Peyer's patch (tissue), 4 donors: ENCODE data around the gene DZIP3. TPM values are rescaled to one million over a fixed set of nuclear protein-coding genes. Genes with fewer than 3 reads are reported as not detected.

ENCODE experiments used
- DNase-seq, 3 donors: peaks; one replicate each; pipeline ENCODE4 v3.0.0-alpha.2; 2017 to 2019
- H3K27ac ChIP-seq, 4 donors: fragments of 200-600 bp; sonication (generic); one replicate each; pipeline ENCODE4 v1.5.1; 2016 to 2019
- H3K27me3 ChIP-seq, 2 donors: fragments of 200-600 bp; sonication (generic); one replicate each; pipeline ENCODE4 v1.5.1; 2019
- H3K36me3 ChIP-seq, 3 donors: fragments of 200-600 bp; sonication (generic); one replicate each; pipeline ENCODE4 v1.5.1; 2016 to 2019
- H3K4me1 ChIP-seq, 4 donors: fragments of 200-600 bp; sonication (generic); one replicate each; pipeline ENCODE4 v1.5.1; 2016 to 2019
- H3K4me3 ChIP-seq, 4 donors: fragments of 200-600 bp; sonication (generic); 1 replicate in 3 of 4; 2 replicates in 1 of 4; pipeline ENCODE4 v1.5.1; 2016 to 2019; ENCODE audit warnings: mild to moderate bottlenecking in 1 of 4
- H3K9me3 ChIP-seq, 4 donors: fragments of 200-600 bp; sonication (generic); one replicate each; pipeline ENCODE4 v1.5.1; 2016 to 2019; ENCODE audit warnings: mild to moderate bottlenecking in 1 of 4
- POLR2A ChIP-seq, 2 donors: fragments of 450-650 bp; IDR thresholded peaks; one replicate each; pipeline ENCODE4 v1.5.1; 2017; ENCODE audit warnings: antibody characterized with exemption in 2 of 2, mild to moderate bottlenecking in 2 of 2, moderate library complexity in 2 of 2
- total RNA-seq, 4 donors: library from RNA; depleted of rRNA; stranded (reverse); fragments of >200 nt; gene quantifications; one replicate each; pipeline ENCODE4 v1.1.0, GENCODE V29; 2016
- TF ChIP-seq, protein P1 (sequence below), 6 experiments: fragments of 450-650 bp in 4 of 6; fragments of 200-600 bp in 2 of 6; sonication (generic) in 1 of 6; IDR thresholded peaks; one replicate each; pipeline ENCODE4 v1.5.1; 2017 to 2019; ENCODE audit warnings: antibody characterized with exemption in 6 of 6, mild to moderate bottlenecking in 3 of 6, moderate library complexity in 1 of 6

Gene DZIP3
- total RNA-seq, 4 donors from 2014 or later: 4.6 to 21.5 (median 5.9) TPM

DNA sequence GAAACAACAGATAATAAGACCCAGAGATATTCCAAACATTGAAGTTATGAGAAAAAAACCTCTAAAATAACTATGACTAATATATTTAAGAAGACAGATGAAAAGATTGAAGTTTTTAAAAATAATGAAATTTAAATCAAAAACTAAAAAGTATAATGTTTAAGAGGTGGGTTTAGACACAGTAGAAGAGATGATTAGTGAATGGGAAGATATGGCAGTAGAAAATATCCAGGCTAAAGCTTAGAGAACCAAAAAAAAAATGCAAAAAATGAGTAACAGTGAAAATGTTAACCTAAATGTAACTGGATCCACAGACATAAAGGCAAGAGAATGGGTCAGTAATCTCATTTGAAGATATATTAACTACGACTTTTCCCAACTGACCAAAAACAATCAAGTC is 115.5 kb downstream of the DZIP3 start:
- no peaks in the 10 kb centered on the region for H3K4me1 ChIP-seq
- DNase-seq: no peak
- H3K36me3 ChIP-seq: no peaks in the 10 kb centered on the region
- TF ChIP-seq, protein P1, sequence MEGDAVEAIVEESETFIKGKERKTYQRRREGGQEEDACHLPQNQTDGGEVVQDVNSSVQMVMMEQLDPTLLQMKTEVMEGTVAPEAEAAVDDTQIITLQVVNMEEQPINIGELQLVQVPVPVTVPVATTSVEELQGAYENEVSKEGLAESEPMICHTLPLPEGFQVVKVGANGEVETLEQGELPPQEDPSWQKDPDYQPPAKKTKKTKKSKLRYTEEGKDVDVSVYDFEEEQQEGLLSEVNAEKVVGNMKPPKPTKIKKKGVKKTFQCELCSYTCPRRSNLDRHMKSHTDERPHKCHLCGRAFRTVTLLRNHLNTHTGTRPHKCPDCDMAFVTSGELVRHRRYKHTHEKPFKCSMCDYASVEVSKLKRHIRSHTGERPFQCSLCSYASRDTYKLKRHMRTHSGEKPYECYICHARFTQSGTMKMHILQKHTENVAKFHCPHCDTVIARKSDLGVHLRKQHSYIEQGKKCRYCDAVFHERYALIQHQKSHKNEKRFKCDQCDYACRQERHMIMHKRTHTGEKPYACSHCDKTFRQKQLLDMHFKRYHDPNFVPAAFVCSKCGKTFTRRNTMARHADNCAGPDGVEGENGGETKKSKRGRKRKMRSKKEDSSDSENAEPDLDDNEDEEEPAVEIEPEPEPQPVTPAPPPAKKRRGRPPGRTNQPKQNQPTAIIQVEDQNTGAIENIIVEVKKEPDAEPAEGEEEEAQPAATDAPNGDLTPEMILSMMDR (IDR thresholded peaks at IDR 0.05): no peak
- no peak for TF ChIP-seq POLR2A (IDR thresholded peaks at IDR 0.05)
- H3K4me3 ChIP-seq: no peak overlapping the region
- no peak overlapping the region for H3K27ac ChIP-seq
- peaks cover 0 to 12% (median 0%) of the 10 kb centered on the region in 4 donors for H3K9me3 ChIP-seq
- no peaks in the 10 kb centered on the region for H3K27me3 ChIP-seq

GRCh38 chr3:108713009-108713516 is 123.5 kb downstream of the DZIP3 start:
- no peak for TF ChIP-seq POLR2A (IDR thresholded peaks at IDR 0.05)
- TF ChIP-seq, protein P1 (IDR thresholded peaks at IDR 0.05): no peak

DNA sequence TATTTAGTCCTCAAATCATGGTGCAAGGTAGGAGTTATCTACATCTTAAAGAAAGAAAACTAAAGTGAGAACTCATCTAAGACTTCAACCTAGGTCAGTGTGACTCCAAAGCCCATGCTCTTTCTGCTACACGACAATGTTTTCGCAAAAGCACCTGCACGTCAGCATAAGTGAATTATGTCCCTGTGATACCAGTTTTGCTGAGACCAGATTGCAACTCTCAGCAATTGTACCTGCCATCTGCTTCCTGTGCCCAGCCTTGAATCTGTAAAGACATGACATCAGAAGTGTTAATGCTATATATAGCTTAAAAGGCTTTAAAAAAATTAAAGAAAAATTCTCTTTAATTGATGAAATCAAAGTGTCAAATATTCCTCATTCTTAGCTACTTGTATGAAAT is 124.3 kb downstream of the DZIP3 start:
- Histone ChIP-seq H3K36me3 (no peaks in the 10 kb centered on the region), H3K4me1 (no peaks in the 10 kb centered on the region), H3K27me3 (no peaks in the 10 kb centered on the region), H3K27ac (no peak overlapping the region), H3K4me3 (no peak overlapping the region), H3K9me3 (no peaks in the 10 kb centered on the region)
- no peak for TF ChIP-seq POLR2A (IDR thresholded peaks at IDR 0.05)
- DNase-seq: no peak

More at GRCh38 chr3:108713009-108713516, 123.5 kb downstream of the DZIP3 start:
- no peaks in the 10 kb centered on the region for H3K9me3 ChIP-seq
- no peaks in the 10 kb centered on the region for H3K4me1 ChIP-seq
- H3K27ac ChIP-seq: no peak overlapping the region
- H3K4me3 ChIP-seq: no peak overlapping the region
- no peaks in the 10 kb centered on the region for H3K27me3 ChIP-seq
- DNase-seq: no peak
- no peaks in the 10 kb centered on the region for H3K36me3 ChIP-seq

DNA sequence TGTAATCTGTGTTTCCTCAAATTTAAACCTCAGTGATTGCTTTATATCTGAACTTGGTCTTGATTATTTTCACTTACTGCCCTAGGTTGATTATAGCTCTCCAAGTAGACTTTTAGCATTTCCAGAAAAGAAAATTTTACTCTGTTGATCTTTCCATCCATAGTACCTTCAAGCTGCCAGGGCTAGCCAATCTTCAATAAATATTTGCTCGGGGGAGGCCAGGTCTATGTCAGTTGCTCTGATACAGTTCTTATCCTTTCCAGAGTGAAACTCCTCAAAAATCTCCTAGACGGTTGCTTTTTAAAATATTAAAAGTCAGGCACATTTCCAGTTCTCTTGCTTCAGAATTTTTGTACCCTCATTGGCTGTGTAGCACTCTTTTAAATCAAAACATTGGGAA is 128.9 kb downstream of the DZIP3 start:
- no peaks in the 10 kb centered on the region for H3K9me3 ChIP-seq
- no peaks in the 10 kb centered on the region for H3K36me3 ChIP-seq
- TF ChIP-seq, protein P1 (IDR thresholded peaks at IDR 0.05): no peak
- no peak for TF ChIP-seq POLR2A (IDR thresholded peaks at IDR 0.05)
- H3K4me1 ChIP-seq: no peaks in the 10 kb centered on the region
- no peak for DNase-seq
- H3K4me3 ChIP-seq: no peak overlapping the region
- no peaks in the 10 kb centered on the region for H3K27me3 ChIP-seq
- H3K27ac ChIP-seq: no peak overlapping the region

- no peak for TF ChIP-seq POLR2A (IDR thresholded peaks at IDR 0.05)
- TF ChIP-seq, protein P1 (IDR thresholded peaks at IDR 0.05): no peak
- Histone ChIP-seq H3K4me3 (no peak overlapping the region), H3K27ac (no peak overlapping the region), H3K36me3 (no peaks in the 10 kb centered on the region), H3K27me3 (no peaks in the 10 kb centered on the region), H3K4me1 (no peaks in the 10 kb centered on the region), H3K9me3 (no peaks in the 10 kb centered on the region)
- no peak for DNase-seq
Observed at GRCh38 chr3:108719178-108719806, 129.8 kb downstream of the DZIP3 start.

GRCh38 chr3:108722724-108723123 is 133.2 kb downstream of the DZIP3 start:
- H3K27ac ChIP-seq: no peak overlapping the region
- H3K27me3 ChIP-seq: no peaks in the 10 kb centered on the region
- no peak overlapping the region for H3K4me3 ChIP-seq
- TF ChIP-seq, protein P1 (IDR thresholded peaks at IDR 0.05): no peak
- no peak for TF ChIP-seq POLR2A (IDR thresholded peaks at IDR 0.05)
- no peaks in the 10 kb centered on the region for H3K36me3 ChIP-seq
- no peak for DNase-seq
- H3K9me3 ChIP-seq: no peaks in the 10 kb centered on the region
- no peaks in the 10 kb centered on the region for H3K4me1 ChIP-seq
